Measurements from ENCODE around the gene LRRC47.
"Not testable (repeated sequence)": the region's sequence is repeated elsewhere in the genome, so short reads cannot be mapped to it uniquely, and the experiment has no call there.

Gene LRRC47

GRCh38 chr1:3816331-3817137 is 20.2 kb upstream of the LRRC47 start:
- DNase-seq (ENCODE audit: insufficient read length, low spot score) (no peak), FAIRE-seq (no peak)
- TF ChIP-seq CTCF (IDR thresholded peaks at IDR 0.05; ENCODE audit: insufficient read depth, missing control alignments): no peak

GRCh38 chr1:3814771-3815561 is 18.7 kb upstream of the LRRC47 start:
- TF ChIP-seq CTCF (IDR thresholded peaks at IDR 0.05; ENCODE audit: insufficient read depth, missing control alignments): no peak
- no peak for DNase-seq (ENCODE audit: insufficient read length, low spot score)
- FAIRE-seq: no peak

GRCh38 chr1:3814065-3814464 is 17.8 kb upstream of the LRRC47 start:
- DNase-seq (ENCODE audit: insufficient read length, low spot score): no peak
- FAIRE-seq: no peak
- no peak for TF ChIP-seq CTCF (IDR thresholded peaks at IDR 0.05; ENCODE audit: insufficient read depth, missing control alignments)

GRCh38 chr1:3811595-3811911 is 15.3 kb upstream of the LRRC47 start:
- no peak for TF ChIP-seq CTCF (IDR thresholded peaks at IDR 0.05; ENCODE audit: insufficient read depth, missing control alignments)
- FAIRE-seq: no peak
- no peak for DNase-seq (ENCODE audit: insufficient read length, low spot score)

GRCh38 chr1:3810149-3810761 is 14.0 kb upstream of the LRRC47 start:
- DNase-seq (ENCODE audit: insufficient read length, low spot score); FAIRE-seq: not testable (repeated sequence)

GRCh38 chr1:3809680-3810079 is 13.4 kb upstream of the LRRC47 start:
- DNase-seq (ENCODE audit: insufficient read length, low spot score) (no peak), FAIRE-seq (no peak)
- no peak for TF ChIP-seq CTCF (IDR thresholded peaks at IDR 0.05; ENCODE audit: insufficient read depth, missing control alignments)

GRCh38 chr1:3807769-3808168 is 11.5 kb upstream of the LRRC47 start:
- TF ChIP-seq CTCF (IDR thresholded peaks at IDR 0.05; ENCODE audit: insufficient read depth, missing control alignments): no peak
- FAIRE-seq: no peak

More at GRCh38 chr1:3807769-3808168, 11.5 kb upstream of the LRRC47 start:
- DNase-seq (ENCODE audit: insufficient read length, low spot score): no peak

All from D721Med (cell line).